NCI-H748 (cell line): ENCODE measurements around the gene PIGV.
"Not testable (repeated sequence)": the region's sequence is repeated elsewhere in the genome, so short reads cannot be mapped to it uniquely, and the experiment has no call there.

Experiments used
- DNase-seq: peaks from one replicate; lab custom pipeline; 2025; ENCODE audit not compliant: unreplicated experiment; lab: John Stamatoyannopoulos, UW

PIGV gene

GRCh38 chr1:26831059-26831458 is 43.3 kb downstream of the PIGV start:
- no peak for DNase-seq

DNA sequence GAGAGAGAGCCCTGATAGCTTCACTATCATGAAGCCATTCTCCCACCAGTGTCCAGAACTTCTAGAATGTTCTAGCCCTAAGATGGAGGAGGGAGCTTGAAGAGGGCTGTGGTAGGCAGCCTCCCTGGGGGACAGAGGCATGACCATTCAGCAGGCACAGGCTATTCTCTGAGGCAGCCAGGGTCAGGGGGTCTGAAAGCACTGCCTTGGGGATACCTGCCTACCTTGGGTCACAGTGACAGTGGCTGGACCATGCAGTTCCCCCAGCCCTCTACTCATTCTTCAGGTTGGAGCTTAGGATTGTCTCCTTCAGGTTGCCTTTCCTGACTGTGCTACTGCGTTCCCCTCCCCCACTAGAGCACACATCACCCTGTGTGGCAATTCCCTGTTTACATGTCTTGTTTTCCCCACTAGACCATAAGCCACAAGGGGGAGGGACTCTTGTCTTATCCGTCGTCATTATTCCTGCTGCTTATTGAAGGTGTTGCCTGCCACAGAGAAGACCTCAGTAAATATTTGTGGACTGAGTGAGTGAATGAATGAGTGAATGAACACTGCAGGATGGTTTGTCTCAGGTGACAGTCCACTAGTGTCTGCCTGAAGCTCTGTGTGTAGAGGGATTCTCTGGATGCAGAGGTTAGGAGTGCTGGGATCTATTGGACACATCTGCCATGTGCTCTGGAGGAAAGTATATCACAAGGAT is 43.9 kb downstream of the PIGV start:
- no peak for DNase-seq

DNA sequence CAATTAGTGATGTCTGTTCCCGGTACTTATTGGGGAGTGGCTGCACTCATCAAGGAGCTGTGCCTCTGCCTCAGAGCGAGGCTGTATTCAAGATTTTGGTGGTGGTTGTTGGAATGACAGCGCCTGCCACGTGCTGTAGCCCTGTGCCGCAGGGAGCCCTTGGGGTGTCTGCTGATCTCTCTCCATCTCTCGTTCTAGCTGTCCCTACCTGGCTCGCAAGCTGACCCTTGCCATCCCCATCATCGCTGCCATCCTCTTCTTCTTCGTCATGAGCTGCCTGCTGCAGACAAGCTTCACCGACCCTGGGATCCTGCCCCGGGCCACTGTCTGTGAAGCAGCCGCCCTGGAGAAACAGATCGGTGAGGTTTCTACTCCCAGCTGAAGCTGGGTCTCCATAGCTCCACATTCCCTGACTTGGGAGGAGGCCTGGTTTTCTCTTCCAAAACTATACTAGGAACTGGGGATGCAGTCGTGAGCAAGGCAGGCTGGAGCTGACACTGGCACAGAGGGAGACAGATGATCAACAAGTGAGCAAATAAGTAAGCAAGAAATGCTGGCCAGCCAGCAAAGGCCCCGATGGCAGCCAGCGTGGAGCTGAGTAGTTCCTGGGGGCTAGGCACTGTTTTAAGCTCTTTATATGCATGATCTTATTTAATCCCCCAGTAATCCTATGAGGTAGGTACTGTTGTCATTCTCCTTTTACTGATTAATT is 44.7 kb downstream of the PIGV start:
- DNase-seq, result no peak

DNA sequence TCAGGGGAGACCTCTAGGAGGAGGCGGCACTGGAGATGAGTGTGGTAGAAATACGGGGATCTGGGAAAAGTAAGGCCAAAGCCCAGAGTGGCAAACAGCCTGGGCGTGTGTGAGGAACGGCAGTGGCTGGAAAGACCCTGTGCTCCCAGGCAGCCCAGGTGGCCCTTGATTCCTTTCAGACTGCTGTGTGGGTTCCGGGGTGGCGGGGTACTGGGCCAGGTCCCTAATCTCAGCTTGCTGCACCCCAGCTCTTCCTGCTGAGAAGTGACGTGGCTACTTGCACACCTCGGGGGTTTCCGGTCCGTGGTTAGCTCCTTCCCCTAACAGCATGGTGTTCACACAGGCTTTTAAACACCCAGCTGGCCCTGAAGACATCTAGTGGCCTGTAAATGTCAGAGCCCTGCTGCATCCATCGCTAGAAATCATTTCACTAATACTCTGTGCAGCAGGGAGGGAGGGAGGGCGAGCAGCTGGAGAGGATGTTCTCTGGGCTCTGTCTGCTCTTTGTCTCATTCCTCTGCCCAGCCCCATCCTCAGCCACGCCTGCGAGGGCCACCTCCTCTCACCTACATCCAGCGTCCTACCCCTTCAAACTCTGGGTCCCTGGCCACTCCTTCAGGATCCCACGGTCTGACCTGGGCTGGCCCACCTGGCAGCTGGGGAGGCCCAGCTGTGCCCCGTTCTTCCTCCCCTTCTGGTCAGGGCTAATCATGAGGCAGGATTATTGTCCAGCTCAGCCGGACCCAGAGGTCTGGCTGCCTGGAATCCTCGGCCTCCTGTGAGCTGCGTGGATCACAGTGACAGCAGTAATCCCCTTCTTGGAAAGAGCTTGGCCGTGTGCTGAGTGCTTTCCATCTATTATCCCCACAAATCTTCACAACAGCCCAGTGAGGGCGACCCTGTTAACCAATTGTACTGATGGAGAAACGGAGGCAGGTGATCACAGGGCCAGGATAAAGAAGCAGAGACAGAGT is 46.0 kb downstream of the PIGV start:
- no peak for DNase-seq

GRCh38 chr1:26837665-26838064 is 49.9 kb downstream of the PIGV start:
- DNase-seq, result not testable (repeated sequence)

- DNase-seq, result no peak
These were observed 51.0 kb downstream of the PIGV start for GRCh38 chr1:26838474-26839338.

GRCh38 chr1:26839339-26839722 is 51.6 kb downstream of the PIGV start:
- no peak for DNase-seq

DNA sequence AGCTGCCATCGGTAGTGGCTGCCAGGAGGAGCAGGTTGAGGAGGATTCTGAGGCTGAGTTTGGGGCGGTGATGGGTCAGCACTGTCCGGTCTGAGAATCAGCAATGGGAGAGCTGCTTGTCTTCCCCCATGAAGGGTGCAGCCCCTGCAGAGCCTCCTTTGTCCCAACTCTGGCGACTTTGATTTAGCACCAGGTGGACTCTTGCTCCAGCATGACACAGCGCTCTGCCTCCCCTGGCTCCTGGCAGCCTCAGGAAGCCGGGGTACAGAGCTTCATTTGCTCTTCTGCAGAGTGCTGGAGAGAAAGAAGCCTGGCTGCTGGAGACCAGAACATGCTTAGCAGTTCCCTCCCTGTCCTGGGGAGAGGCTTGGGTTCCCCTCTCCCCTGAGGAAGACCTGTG is 52.0 kb downstream of the PIGV start:
- DNase-seq, result no peak

DNA sequence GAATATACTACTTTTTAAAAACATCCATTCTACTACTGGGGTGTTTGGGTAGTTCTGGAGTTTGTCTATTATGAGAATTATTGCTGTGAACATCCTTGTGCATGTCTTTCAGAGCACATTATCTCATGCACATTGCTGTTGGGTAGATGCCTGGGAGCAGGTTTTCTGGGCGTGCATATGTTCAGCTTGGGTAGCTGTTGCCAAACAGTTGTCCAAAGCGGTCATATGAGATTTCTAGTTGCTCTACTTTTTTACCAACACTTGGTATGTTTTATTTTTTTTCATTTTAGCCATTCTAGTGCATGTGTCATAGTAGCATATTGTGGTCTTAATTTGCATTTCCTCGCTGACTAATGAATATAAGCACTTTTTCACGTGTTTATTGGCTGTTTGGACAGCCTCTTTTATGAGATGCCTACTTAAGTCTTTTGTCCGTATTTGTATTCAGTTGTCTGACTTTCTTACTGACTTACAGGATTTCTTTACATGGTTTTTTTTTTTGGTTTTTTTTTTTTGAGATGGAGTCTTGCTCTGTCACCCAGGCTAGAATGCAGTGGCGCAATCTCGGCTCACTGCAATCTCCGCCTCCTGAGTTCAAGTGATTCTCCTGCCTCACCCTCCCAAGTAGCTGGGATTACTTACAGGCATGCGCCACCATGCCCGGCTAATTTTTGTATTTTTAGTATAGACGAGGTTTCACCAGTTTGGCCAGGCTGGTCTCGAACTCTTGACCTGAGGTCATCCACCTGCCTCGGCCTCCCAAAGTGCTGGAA is 56.9 kb downstream of the PIGV start:
- no peak for DNase-seq

DNA sequence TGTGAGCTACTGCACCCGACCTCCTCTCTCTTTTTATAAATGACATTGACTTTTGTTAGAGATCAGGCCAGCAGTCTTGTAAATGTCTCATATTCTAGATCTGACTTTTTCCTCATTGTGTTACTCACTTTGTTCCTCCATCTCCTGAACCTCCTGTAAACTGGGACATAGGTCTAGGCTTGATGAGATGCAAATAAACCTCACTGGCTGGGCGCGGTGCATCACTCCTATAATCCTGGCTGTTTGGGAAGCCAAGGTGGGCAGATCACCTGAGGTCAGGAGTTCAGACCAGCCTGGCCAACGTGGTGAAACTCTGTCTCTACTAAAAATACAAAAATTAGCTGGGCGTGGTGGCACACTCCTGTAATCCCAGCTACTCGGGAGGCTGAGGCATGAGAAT is 60.1 kb downstream of the PIGV start:
- DNase-seq, result not testable (repeated sequence)
